ENCODE measurements around the gene CRACR2B.

CRACR2B gene

DNA sequence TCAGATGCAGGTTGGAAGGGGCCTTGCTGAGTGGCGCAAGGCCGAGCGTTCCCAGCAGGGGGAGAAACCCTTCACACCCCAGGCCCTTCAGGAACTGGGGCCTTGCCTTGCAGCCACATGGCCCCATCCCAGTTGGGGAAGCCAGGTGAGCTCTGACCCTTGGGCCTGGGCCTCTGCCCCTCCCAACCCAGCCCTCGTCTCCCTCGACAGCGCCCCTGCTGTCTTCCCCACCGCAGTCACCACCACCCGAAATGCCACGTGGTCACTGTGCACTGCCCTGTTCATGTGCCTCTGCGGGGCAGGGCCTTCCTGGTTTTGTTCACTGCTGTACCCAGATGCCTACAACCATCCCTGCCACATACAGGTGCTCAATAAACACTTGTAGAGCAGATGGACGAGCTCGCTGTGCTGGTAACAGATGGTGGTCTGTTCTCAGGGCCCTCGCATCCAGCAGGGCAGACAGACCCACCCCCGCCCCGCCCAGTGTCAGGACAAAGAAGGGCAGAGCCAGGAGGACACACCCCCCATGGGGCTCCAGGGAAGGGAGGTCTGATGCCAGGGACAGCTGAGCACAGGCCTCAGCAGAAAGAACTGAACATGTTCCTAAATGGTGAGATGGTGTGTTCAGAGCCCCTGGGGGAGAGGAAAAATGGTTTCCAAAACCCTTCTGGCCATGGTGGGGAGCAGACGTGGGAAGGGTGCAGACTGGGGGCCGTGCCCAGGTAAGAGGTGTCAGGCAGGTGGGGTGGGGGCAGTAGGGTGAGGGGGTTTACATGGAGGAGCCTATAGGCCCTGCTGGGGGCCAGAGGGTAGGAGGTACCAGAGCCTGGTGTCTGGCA, 10.9 kb downstream of the CRACR2B start:
- DNase-seq (ENCODE audit: low read depth in 2 of 2), result no peak

DNA sequence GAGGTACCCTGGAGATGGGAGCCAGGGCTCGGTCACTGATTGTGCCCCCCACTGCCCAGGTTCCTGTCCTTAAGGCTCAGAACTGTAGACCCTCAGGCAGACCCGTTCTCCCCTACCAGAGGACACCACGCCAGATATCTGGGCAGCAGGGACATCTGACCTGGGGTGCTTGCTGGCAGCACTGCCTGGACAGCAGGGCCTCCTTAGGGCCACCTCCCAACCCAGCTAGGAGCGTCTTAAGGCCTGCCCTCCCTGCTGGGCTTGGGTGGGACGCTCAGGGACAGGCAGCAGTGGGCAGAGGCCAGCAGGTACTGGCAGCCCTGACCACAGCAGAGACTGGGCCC, 11.5 kb downstream of the CRACR2B start:
- no peak for DNase-seq (ENCODE audit: low read depth in 2 of 2)

DNA sequence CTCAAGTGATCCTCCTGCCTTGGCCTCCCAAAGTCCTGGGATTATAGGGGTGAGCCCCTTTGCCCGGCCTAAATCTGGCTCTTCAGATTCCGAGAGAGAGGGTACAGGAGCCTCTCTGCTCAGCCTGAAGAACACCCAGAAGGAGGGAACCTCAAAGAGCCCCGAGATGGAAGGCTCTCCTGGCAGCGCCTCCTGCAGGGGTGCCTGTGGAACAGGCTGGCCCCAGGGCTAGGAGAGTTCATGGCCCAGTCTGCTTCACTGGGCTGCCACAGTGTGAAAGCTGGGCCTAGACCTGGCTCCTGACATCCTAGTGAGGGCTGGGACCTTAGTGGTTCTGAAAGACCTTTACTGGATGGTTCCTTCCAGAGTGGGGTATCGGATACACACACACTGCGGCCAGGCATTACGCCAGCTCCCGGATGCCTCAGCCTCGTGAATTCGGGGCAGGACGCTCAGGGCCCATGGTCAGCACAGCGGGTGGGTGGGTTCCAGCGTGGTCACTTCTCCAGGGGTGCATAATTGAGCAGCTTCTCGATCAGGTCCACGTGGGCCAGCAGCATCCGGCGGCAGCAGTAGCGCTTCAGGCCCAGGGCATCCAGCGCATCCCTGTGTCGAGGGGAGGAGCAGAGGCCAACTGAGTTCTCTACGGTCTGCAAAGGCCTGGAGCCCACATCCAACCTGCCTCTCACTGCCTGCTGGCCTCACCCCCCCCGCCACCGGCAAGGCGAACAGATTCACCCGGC, 12.3 kb downstream of the CRACR2B start:
- DNase-seq (ENCODE audit: low read depth in 2 of 2), result no peak

DNA sequence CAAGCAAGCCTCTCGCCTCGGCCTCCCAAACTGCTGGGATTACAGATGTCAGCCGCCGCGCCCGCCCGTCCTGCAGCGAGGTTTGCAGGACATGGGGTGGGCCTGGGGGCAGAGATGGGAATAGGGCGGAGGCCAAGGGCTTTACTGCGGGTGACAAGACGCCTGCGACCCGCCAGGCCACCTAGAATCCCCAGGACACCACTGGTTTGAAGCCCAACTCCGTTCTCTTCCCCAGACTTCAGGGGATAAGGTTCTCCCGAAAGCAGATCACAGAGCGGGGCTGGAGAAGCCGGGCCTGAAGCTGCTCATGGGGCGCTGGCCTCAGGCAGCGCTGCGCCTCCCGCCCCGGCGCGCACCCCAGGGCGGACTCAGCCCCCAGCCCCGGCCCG, 14.3 kb downstream of the CRACR2B start:
- DNase-seq (ENCODE audit: low read depth in 2 of 2), result no peak

DNA sequence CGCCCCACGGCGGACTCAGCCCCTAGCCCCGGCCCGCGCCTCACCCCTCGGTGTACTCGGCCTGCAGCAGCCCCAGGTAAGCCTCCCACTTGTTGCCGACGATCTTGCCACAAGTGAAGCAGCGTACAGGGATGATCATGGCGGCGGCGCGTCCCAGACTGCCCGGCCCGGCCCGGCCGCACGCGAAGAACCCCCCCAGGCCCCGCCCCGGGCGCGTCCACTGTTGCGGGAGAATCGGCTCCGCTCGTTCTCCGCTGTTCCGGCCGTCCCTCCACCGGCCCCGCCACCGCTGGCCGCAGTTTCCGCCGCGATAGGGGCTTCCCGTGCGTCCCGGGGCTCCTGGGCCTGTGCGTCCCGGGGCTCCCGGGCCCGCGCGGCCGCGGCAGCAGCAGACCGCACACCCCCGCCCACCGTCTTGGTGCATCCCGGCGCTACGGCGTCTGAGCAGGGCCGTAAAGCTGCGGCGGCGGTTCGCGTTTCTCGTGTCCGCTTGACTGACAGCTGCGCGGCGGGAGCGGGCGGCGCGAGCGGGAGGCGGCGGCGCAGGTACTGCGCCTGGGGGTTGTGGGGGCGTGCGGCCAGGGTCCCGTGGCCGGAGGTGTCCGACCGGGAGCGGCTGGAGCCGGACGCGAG, 14.8 kb downstream of the CRACR2B start, which contains the start of the genes POLR2L and TSPAN4:
Gene POLR2L (minus strand): TSS at position 160 of the 633 bp plus-strand sequence. CDS start 21 bp downstream, at position 139.
Gene TSPAN4 (plus strand): TSS at position 483 of the 633 bp plus-strand sequence. CDS start 7,453 bp downstream, outside the sequence.
- peak; percentile 69 to 72 for DNase-seq (ENCODE audit: low read depth in 2 of 2)

DNA sequence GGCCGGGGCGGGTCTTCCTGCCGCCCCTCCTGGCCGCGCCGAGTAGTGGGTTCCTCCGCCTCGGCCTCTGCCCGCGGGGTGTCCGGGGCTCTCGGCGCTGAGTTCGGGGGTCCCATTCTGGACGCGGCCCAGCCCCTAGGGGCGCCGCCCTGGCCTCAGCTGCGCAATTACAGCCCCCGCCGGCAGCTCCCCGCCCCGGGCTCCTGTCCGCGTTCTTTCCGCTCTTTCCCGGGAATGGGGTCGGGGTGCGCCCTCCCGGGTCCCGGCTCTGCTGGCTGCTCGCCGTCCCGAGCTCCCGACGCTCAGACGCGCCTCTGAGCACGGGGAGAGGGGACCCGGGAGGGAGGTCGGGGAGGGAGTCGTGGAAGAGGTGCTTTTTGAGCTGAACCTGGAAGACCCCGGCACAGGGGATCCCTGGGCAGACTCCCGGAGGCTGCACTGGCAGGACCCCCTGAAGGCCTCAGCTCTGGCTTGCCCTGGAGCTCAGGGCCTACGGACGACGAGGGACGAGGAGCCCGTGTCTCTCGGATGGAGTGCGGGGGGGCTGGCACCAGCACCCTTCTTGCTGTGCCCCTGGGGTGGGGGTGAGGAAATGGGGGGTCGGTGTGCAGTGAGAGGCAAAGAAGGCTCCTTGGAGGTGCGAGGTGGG, 15.5 kb downstream of the CRACR2B start:
- DNase-seq (ENCODE audit: low read depth in 2 of 2), result no peak

DNA sequence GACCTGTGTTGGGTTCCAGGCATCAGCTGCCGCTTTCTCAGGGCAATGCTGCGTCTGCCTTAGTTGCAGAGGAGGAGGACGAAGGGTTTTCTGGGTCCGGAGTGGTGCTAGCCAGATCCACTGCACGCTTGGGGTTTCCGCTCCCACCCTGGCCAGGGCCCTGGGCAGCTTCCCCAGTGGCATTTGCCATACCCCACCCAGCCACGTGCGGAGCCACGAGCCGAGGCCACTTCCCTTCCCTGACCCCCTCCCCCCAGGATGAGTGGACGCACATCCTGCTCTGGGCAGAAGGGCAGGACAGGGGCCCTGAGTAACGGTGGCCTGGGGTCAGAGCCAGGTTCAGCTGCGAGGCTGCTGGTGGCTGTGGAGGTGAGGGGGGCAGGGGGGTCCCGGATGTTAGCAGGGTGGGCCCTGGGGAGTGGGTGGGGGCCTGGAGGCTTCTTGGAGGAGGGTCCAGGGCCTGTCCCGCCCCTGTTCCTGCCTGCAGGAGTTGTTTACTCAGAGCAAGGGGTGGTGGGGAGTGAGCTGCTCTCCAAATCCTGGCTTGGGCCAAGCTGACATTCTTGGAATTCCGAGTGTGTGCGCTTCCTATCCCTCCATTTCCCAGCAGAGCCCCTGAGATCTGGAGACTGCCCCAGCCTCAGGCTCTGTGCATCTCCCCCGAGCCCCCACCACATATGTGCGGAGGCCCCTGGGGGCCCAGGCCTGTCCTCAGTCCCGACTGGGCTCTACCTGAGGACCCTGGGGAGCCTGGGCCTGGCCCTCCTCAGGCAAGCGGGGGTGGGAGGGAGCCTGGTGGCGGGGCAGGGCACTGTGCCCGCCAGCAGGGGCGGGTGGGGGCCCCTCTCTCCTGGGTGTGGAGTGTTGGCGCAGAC, 16.3 kb downstream of the CRACR2B start:
- DNase-seq (ENCODE audit: low read depth in 2 of 2), result no peak

DNA sequence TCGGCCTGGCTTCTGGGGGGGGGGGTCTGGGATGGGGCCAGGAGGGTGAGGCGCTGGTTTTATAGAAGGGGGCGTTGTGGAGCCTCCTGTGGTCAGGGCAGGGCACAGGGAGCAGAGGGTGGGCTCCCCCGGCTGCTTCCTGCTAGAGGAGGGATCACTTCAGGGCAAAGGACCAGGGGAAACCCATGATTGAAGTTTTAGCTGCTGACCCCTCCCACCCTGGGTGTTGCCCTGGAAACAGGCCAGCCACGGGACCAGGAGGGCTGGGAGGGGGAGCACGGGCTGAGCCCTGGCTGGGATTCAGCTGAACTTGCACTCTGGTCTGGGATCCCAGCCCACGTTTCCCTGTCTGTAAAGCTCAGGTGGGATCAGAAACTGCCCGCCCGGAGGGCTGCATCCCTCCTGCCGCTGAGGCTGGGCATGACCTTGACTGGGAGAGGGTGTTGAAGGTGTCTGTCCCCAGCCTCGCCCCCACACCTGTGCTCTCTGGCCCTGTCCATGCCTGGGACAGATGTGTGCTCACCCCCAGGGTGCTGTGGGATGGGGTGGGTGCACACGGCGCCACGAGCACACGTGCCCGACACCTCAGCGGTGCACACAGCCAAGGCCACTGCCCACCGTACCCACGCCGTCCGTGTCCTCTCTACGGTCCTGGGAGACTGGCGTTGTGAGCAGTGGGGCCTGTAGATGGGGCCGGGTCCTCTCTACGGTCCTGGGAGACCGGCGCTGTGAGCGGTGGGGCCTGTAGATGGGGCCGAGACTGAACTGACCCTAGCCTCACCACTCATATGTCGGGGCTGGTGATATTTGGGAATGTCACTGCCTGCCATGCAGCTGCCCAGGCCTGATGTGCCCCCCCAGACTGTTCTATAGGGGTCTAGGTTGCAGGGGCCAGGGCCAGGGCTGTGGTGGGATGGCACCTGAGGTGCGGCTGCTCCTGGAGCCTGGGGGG, 17.2 kb downstream of the CRACR2B start:
- DNase-seq (ENCODE audit: low read depth in 2 of 2), result no peak

DNA sequence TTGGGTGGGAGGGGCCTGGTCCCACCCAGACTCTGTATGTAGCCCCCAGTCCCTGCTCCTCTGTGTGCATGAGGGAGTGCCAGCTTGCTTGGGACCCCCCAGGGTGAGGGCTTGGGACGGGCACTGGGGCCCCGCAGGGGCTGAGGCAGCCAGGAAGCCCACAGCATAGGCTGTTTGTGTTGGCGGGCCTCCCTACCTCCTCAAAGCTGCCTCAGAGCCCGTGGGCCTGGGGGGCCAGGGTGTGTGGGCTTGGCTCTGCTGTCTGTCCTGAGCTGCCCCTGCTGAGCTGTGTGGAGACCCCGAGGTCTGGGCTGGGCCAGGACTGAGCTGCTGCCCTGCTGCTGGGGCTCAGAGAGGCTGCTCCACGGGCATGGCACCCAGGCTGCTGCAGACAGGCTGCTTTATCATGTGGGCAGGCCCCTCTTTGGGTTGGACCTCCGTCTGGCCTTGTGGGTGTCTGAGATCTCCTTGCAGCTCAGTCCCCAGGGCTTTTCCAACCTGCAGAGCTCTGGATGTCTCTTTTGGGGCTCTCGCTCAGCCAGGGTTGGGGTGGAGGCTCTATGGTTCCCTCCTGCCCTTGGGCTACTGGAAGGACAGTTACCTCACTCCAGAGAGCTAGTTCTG, 18.3 kb downstream of the CRACR2B start:
- no peak for DNase-seq (ENCODE audit: low read depth in 2 of 2)

DNA sequence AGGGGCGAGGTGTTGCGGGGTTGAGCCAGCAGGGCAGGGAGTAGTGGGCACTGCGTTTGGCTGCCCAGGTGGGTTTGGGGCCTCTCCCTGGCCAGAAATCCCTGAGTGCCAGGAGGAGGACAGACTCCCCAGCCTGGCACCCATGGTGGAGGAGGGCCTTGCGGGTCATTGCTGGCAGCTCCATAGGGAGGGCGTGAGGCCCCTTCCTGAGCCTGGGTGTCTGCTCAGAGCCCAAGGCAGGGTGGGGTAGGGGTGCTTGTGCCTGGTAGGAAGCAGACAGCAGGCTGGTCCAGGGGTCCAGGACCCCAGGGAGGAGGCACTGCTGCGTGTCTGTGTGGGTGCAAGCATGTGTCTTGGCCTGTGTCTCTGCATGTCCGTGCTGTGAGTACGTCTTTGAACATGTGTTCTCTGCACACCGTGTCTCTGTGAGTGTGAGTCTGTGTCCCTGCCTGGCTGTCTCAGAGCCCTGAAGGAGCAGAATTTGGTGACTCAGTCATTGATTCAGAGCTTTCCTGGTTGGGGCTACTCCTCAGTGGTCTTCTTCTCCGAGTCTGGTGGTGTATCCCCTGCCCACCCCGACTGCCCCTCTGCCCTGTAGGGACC, 18.9 kb downstream of the CRACR2B start:
- DNase-seq (ENCODE audit: low read depth in 2 of 2), result no peak

DNA sequence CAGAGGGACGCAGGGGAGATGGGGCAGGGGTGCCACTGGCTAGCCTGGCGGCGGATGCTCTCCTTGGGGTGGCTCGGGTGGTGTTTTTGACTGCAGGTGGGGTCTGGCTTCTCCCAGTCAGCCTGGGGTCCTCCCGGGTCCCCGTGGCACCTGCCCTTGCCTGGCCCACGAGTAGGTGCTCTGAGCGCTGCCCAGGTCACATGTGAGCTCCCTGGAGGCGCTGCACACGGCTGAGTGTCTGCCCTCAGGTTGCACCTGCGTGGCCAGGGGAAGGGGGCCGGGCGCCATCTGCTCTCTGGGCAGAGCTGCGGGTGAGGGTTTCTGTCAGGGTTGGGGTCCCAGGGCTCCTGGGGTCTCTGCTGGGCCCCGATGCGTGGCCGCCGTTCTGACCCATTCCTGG, 20.2 kb downstream of the CRACR2B start:
- no peak for DNase-seq (ENCODE audit: low read depth in 2 of 2)

DNA sequence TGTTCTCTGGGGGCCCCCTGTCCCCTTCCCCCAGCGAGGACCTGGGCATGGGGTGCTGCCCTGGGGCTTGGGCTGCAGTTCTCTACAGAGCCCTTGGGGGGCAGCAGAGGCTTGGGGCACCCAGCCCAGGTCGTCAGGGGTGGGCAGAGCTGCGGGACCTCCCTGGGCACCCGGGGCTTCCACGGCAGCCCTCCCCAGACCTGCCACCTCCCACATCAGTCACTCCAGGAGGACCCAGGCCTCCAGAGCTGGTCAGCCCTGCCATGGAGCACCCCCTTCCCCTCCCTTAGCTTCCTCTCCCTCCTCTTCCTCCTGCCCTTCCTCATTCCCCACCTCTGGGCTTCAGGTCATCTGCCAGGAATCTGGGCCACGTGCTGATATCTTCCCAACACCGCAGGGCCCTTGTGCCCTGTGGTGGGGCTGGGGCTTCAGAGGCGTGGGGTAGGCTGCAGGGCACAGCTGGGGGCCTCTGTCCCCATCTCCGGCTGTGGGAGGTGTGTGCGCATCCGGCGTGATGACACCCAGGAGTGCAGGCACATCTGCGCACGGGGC, 20.7 kb downstream of the CRACR2B start:
- peak; percentile 21 to 28 for DNase-seq (ENCODE audit: low read depth in 2 of 2)

DNA sequence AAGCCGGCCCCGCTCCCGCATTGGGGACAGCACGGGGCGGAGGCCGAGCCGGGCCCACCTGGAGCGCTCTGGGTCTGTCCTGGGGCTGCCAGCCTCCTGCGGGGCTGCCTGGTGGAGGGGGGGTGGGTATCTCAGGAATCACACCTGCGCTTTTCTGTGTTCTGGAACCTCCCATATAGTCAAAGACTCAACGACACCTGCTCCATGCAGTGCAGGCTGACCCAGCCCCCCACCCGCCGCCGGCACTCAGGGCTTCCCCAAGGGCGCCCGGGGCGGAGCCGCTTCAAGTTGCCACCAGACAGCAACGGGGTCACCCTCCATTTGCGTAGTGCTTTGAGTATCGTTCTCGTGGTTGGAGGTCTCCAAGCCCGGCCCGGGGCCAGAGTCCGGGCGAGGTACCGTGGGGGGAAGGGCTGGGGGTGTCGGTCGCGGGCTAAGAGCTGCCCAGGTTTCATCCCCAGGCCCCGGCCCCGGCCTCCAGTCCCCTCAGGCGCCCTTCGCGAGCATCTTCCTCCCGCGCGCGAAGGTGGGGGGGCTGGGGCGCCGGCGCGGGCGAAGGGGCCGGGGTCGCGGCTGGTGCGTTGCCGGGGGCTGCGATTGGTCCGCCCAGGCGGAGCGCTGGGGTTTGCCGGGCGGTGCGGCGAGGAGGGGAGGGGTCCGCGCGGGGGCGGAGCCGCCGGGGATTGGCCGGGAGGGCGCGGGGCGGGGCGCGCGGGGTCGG, 21.5 kb downstream of the CRACR2B start:
- DNase-seq (ENCODE audit: low read depth in 2 of 2), result no peak

DNA sequence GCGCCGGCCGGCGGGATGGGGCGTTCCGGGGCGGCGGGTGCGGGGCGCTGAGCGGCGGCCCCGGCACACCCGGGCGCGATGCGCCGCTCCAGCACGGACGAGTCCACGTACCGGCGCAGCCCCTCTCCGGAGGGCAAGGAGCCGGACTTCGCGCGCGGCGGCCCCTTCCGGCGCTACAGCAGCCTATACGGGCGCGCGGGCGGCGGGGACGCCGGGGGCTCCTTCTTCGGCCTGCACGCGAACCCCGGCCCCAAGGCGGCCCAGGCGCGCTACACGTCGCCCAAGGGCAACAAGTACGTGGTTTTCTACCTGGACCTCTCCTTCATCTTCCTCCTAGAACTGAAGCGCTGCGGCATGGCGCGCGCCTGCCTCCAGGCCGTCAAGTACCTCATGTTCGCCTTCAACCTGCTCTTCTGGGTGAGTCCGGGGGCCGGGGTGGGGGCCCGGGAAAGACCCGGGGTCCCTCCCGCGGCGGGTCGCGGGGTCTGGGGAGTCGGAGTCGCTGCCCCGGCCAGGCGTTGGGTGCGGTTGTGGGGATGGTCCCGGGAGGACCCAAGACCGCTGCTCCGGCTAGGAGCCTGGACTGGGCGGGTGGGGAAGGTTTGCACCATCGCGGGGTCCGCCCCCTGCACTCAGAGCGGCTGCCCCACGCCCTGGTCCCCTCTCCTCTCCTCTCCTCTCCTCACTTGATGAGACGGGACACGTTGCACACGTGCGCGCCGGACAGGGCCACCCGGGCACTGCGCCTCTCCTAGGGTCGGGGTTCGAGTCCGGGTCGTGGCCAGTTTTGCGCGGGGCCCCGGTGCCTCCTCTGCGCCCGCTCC, 22.4 kb downstream of the CRACR2B start:
- no peak for DNase-seq (ENCODE audit: low read depth in 2 of 2)

DNA sequence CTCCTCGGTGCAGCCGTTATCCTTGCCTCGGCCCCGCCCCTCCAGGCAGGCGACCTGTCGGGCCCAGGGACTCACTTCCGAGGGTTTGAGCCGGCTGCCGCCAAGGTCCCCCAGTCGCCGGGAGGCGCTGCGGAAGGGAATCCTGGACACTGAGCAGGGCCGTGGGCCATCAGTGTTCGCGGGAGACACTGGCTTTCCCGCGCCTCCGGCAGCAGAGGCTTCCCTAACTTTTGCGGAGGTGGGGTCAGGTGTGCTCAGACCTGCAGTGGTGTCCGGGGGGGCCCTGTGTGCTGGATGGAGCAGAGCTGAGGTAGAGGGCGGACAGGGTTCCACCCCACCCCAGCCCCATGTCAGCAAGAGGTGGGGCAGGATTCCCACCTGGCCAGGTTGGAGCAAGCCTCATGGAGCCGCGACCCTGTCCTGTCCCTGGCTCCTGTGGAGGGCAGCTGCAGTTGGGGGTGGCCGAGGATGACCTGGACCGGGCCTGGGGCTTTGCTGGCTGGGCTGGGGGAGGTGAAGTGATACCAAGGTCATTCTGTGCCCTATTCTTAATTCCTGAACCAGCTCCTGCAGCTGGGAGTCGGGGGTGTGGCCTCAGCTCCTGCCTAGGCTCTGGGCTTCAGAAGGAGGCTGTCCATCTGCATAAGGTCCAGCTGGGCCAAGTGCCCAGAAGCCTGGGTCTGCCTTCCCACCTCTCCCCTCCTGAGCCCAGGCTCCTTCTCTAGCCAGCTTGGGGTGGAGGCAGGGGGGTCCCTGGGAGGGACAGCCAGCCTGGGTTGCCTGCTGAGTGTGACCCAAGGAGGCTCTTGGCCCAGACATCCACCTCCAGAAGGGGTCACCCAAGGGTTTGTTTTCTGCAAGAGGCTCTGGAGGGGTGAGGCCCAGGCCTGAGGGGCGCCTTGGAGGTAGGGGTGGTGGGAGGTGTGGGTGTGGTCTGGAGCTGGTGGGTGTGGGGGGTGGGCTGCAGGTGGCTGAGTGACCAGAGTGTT, 23.4 kb downstream of the CRACR2B start:
- no peak for DNase-seq (ENCODE audit: low read depth in 2 of 2)

DNA sequence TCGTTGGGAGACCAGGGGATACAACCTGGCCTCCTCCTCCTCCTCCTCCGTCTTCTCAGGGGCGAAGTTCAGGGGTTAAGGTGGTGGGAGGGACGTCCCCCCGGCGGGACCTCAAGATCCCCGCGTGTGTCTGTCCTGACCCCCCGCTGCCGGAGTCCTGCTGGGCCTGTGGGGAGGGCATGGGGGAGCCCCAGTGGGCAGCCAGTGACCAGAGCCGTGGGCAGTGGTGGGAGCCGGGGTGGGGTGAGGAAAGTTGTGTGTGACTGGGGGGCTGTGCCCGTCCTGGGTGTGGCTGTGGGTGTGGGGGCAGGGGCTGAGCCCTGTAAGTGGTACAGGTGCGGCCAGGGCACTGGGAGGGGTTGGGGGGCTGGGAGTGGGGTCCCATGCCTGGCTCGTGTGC, 25.0 kb downstream of the CRACR2B start:
- DNase-seq (ENCODE audit: low read depth in 2 of 2), result no peak

Data from activated CD8-positive, alpha-beta memory T cell treated with anti-CD3 and anti-CD28 coated beads for 4 hours (primary cell).